GM18868 (cell line): Measurements from ENCODE around the gene STIM2.

Source experiments
- ATAC-seq: cut with Tn5 transposase; IDR thresholded peaks from one replicate; pipeline ENCODE4 v1.9.1; 2021; ENCODE audit warnings: mild to moderate bottlenecking, moderate library complexity; ENCODE audit not compliant: unreplicated experiment

Gene STIM2

DNA sequence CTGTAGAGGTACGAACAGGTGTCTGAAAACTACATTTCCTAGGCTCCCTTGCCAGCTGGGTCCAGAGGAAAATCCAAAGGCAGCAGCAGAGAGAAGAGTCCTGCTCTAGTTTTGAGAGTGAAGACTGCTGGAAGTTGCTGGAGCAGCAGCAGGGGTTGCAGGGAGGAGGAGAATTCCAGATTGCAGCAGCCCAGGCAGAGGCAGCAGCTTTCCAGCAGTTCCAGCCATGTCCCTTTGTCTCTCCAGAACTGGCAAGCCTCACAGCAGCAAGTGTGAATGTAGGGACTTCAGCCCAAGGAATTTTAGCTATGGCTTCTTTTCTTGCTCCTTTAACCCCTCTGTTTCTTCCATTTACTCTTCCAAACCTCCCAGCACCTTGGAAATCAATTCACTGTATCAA lies 24.1 kb upstream of the STIM2 start:
- ATAC-seq, result no peak

DNA sequence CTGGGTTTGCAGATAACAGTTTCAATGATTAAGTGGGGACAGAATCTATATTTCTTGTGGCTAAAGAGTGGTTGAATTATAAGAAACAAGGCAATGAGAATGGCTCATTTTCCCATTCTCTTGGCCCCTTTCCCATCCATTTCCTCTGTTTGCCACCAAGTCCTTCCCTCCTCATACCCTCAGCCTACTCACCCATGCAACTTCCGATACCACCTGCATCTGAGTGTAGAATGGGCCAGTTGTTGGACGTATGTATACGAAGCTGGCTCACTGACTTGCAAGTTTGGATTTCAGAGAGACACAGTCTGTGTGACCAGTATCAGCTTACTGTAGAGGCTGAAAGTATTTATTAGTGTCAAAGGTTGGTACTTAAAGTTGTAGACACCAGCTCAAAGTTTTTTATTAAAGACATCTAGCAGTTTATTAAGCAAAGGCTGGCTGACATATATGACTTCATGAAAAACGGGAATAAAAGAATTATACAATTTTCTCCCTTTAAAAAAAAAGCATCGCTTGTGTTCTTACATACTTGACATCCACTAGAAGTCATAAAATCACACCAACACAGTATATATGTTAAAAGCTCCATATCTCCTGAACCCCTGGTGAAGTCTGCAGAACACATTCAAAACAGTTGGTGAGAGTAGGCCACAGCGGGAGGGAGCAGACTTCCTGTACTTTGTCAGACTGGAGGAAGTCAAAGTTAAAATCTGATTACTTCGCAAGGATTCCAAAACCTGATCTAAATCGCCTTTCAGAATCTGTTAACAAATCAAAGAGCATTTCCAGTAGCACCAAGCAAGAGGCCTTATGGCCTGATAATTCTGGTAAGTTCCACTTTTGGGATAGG lies 22.4 kb upstream of the STIM2 start:
- no peak for ATAC-seq

DNA sequence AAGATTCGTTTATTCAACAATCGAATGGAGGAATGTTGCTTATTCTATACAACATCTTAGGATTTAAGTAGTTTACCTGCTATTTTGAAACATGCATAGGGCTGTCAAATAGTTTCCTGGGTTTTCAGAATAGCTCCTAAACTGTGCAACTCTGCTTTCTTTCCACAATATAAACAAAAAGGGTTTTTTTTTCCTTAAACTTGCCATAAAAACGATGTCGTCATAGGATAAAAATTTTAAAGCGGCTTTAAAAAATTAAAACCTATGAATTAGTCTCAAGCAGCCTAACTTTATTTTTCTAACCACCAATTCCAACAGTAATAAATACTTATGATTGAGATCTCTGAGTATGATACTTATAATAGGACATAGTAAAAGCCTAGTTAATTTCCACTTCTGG lies 21.6 kb upstream of the STIM2 start:
- no peak for ATAC-seq

DNA sequence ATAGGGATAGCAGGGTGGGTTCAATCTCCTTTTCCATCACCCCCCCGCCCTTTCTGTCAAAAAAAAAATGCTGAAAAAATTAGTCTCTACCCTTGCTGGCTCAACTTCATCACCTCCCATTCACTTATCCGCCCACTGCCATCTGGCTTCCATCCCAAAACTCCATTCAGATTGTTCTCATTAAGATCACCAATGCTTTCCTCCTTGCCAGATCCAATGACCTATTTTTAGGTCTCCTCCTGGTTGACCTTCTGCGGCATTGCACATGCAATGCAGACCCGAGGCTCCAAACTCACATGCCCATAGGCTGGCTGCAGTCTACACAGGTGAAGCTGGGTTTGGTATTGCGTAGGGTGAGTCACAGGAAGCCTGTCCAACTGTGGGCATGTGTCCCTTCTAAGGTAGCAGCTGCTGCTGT lies 21.1 kb upstream of the STIM2 start:
- ATAC-seq, result no peak

DNA sequence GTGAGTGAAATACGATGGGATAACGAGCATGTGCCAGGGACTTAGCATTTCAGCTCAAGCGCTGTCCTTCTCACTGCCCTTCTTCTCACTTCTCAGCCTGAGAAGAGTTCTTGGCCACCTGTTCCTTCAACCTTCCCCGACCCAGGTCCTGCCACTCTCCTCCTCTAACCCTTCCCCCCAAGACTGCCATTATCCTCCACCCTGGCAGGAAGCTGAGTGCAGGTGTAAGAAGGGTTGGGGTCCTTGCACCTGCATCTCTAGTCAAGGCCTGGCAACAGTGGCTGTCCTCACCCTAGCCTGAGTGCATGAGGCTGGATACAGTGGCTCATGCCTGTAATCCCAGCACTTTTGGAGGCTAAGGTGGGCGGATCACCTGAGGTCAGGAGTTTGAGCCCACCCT lies 19.9 kb upstream of the STIM2 start:
- ATAC-seq, result no peak

DNA sequence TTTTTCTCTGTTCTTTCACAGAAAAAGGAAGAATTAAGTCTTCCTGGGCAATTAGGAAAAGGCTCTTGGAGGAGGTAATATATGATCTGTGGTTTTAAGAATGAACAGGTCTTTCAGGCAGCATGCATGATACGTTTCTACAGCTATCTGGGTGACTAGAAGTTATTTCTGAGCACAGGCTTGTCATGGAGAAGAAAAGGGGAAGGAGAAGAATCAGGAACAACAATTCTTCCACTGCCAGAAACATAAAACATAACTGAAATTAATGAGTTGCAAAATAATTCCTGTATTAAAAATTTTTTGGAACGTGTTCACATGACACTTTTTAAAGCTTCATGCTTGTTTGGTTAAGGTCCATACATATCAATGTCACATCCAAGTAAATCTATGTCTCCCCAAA lies 17.7 kb upstream of the STIM2 start:
- ATAC-seq, result no peak

DNA sequence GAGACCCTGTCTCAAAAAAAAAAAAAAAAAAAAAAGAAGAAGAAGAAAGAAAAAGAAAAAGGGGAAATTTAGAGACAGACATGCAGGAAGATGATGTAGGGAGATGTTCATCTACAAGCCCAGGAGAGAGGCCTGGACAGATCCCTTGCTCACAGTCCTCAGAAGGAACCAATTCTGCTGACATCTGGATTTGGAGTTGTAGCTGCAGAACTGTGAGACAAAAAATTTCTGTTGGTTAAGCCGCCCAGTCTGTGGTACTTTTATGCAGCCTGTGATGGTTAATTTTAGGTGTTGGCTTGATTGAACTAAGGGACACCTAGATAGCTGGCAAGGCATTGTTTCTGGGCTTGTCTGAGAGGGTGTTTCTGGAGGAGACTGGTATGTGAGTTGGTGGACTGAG lies 10.1 kb upstream of the STIM2 start:
- no peak for ATAC-seq

DNA sequence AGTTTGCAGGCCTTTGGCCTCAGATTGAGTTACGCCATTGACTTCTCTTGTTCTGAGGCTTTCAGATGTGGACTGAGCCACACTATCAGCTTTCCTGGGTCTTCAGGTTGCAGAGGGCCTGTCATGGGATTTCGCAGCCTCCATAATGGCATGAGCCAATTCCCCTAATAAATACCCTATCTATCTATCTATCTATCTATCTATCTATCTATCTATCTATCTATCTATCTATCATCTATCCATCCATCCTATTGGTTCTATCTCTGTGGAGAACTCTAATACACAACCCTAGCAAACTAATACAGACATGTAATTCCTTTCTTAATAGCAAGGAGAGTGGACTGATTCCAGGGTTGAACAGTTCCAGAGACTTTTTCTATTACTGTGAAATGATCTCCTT lies 9.5 kb upstream of the STIM2 start:
- no peak for ATAC-seq

DNA sequence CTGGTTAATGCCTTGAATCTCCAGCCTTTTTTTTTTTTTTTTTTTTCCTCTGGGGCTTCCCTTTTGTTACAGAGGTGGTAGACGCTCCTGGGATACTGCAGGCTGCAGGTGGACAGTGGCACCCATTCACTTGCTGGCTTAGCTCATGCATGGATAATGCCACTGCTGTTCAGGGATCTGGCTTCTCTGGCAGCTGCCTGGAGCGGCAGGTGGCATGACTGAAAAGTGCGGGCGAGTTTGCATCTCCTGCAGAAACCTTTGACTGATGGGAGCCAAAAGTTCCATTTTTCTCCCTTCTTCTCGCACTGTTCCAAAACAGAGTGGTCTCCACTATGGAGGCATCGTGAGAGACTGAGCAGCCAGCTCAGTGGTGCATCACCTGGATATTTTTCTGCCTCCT lies 5.9 kb upstream of the STIM2 start:
- no peak for ATAC-seq

DNA sequence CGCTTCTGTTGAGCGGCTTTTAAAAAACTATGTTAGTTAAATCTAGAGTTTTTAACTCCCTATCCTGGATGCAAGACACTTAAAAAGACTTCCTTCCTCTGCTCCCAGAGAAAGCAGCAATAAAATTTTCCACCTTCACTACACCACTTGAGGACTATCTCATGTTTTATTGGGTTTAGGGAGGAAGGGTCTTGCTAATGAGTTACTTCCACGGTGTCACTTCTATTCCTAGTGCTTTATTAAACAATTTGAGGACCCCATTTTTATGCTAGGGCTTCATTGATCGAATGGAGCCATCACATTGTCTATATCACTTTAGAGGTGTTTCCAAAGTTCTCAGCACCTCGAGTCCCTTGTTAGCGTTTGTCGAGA lies 3.7 kb upstream of the STIM2 start:
- no peak for ATAC-seq

DNA sequence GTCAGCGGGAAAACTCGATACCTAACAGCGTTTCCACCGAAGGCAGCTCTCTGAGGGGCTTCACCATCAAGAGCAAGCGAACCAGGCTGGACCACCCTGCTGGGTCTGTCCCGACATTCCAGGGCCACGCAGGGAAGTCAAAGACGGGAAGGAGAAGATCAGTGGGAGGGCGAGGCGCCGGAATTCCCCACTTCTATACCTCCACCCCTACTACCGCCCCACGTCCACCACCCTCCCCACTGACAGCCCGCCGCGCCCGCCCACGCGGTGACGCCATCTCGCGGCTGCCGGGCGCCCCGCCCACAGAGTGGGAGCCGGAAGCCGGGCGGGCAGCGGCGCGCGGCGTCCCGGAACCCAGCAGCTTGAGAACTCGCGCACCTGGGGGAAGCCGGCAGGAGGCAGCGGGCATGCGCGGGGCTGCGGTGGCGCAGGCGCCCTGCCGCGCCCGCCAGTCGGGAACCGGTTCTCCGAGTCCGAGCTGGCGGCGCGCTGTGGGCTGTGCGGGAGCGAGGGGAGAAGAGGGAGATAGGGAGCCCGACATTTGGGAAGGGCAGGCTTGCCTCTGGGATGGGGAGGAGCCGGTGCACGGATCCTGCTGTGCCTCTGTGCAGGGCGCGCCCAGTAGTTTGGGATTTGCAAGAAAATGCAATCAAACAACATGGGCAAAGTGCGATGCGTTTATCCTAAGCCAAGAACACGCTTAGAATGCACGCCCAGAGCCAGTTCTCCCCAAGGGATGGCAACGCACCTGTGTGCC lies 3.2 kb upstream of the STIM2 start:
- ATAC-seq, result peak; percentile 56

DNA sequence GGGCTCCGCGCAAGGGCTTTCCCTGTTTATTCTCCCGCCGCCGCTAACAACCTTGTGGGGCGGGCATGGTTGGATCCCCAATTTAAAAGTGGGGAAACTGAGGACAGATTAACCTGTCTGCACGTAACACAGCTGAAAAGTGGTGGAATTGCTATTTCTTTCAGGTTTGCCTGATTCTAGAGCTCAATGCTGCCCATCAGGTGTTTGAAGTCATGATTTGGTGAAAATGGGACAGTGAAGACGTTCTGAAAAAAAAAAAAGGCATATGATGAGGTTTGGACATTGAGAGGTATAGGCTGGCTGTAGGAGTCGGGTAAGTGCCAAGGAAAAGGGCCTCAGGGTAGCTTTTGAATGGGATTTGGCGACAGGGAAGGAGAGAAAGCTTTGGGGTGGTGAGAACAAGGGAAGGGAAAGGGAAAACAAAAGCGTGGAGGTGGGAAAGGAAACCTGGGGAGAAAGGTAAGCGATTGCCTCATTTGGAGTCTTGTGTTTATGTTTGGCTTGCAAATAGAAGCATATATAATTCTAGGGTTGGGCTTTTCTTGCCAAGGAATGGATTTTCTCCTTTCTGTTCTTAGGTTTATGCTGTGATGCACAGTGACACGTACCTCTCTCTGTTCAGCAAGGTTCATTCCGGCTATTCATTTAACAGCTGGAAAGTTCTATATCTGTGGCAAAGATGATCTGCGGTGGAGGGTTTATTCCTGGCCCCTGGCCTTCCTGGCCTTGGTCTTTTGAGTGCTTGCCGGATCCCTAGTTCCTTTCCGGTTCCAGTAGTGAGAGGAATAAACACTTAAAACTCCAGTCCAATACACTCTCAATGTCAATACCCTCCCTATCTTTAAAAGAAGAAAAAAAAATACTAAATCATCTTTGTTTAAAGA lies 2.4 kb upstream of the STIM2 start:
- no peak for ATAC-seq

DNA sequence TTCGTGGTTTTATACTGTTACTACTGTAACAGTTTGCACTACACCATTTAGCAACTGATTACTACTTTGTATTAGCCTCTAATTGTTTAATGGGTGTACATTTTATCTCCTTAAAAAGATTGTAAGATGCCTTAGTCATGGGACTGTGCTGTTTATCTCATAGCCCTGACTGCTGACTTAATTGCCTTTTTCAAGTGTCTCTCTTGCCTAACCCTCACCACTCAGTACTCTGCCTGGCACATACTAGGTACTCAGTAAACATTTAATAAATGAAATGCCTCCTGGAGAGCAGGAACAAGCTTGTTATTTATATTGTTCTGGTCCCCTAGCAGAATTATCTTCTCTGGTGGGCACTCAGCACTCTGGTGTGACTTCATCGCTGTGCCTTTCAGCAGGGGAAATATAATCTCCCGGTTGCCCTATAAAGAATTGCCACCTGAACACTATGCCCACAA lies 1.7 kb upstream of the STIM2 start:
- ATAC-seq, result no peak

DNA sequence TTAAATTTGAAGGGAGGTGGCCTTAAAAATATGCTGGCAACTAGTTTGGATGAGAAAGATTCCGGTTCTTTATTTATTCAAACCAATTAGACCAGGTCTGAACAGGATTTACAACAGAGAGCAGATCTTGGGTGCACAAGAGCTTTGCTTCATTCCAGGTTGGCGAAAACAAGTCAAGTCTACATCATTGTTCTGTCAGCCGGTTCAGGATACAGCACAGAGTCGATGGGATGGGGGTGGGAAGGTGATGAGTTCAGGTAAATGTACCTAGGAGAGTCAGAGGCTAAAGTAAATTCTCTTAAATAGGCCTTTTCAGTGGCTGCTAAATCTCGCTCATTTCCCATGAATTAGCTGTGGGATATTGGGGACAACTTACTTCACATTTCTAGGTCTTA lies 882 bp upstream of the STIM2 start:
- ATAC-seq, result no peak

DNA sequence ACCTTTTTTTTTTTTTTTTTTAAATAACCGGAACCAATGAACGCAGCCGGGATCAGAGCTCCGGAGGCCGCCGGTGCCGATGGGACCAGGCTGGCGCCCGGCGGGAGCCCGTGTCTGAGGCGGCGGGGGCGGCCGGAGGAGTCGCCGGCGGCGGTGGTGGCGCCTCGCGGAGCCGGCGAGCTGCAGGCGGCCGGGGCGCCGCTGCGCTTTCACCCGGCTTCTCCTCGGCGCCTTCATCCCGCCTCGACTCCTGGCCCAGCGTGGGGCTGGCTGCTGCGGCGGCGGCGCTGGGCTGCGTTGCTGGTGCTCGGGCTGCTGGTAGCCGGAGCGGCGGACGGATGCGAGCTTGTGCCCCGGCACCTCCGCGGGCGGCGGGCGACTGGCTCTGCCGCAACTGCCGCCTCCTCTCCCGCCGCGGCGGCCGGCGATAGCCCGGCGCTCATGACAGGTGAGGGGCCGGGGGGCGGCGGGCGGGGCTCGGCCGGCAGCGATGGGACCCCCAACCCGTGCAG lies 337 bp downstream of the STIM2 start:
- peak; percentile 16 for ATAC-seq

DNA sequence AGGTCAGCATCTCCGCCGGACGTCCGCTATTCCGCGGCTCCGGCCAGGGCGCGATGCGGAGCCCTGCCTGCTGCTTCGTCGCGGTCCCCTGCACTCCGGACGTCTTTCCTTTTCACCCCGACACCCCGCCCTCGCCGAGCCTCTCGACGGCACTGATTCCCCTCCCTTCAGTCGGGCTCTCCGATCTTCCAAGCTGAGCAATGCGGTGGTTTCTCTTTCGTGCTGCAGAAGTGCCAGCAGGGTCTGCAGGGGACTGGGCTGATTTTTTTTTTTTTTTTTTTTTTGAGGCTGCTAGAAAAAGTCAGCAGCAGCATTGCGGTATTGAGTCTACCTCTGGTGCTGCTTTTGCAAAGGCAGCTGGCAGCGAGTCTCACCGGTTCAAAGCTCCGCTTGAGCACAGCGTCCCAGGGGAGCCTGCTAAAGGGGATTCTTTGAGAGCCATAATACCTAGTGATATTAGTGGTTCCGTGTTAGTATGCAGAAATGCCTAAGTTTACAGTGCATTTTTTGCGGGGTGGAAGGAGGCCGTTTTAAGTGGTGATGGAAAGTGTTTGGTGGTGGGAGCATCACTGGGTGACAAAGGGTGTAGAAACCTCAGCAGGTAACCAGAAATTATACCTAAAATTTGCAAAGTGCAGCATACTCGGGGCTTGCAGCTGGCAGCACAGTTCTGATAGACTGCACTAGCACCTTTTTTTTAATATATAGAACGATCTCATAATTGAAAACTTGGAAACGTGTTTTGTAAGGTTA lies 969 bp downstream of the STIM2 start:
- ATAC-seq, result peak; percentile 37

DNA sequence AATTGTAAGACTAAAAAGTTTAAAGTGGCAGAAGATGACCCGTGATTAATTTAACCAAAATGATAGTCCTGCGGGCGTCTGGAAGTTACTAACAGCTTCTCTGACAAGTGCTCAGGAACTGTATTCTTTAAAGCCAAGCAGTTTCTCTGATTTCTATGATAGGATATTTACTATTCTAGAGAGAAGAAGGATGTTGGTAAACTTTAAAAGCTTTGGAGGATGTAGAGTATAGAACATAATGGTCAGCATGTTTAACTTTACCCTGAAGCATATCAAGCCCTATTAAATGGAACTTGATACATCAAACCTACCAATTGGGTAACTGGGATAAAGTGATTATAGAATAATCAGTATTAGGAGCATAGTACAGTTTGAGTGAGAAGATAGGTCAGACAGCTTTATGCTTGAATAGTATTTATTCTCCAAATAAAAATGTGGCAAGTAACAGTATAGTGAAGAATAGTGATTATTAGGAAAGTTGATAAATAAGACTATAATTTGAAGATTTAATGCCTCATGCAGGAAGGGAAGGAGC lies 1.8 kb downstream of the STIM2 start:
- ATAC-seq, result no peak

DNA sequence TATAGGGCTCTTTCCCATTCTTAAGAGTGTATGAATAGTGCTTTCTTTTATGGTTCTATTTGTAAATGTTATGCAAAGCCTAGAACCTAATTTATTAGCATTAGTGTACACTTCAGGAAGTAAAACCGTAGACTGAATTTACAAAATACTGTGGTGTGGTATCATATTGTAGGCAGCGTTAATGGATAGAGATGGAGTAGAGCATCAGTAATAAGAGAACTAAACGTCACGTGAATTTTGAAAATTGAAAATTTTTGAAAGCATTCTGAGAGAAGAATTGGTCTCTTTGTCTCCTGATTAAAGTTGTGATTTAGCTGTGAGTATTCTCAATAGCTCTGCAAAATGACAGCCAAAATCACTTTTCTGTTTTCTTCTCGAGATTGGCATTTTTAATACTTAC lies 2.9 kb downstream of the STIM2 start:
- no peak for ATAC-seq

DNA sequence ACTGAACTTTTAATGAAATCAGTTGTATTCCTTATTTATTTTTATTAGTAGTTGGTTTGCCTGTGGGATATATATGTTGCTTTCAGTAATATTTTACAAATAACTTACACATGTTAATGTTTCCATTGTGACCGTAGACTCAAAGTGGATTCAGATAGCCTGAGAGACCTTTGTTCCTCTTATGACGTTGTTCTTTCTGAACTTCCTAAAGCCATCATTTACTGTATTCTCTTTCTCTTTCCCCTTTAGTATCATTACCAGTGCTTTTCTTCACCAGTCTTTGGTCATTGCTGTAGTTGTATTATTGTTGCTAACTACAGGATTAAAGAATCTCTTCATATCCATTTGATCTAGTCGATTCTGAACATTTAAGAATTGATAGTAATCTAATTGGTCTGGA lies 4.3 kb downstream of the STIM2 start:
- no peak for ATAC-seq

DNA sequence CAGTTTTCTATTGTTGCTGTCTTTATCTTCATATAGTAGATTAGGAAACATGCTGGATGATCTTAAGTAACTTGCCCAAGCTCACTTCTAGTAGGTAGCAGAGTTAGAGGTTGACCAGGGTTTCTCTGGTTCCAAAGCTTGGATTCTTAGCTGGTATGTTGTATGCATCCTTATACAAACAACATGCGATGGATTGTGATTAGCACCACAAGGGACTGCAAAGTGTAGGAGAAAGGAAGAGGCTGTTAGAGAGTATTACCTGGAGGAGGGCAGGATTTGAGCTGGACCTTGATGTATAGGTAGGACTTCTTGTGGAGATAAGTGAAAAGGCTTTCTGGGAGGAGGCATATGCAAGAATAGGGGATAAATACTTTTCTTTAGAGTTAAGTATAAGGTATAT lies 5.6 kb downstream of the STIM2 start:
- no peak for ATAC-seq
